ENCODE results near the gene PDCD1. TPM values are rescaled to one million over a fixed set of nuclear protein-coding genes. Genes with fewer than 3 reads are reported as not detected.

Gene PDCD1
- polyA plus RNA-seq, 1 donor (not counting 4 experiments of a cell fraction or from before 2014, with no cell fraction given), result not detected

- no peak overlapping the region for H3K4me3 ChIP-seq (ENCODE audit: control insufficient read depth in 2 of 3, extremely low read depth in 1 of 3, insufficient read depth in 2 of 3, low read depth in 1 of 3, low read length in 3 of 3)
- dilution Hi-C loops (cut with MboI; ENCODE audit: extremely low pct_ligation_motif_present, low sequenced_read_pairs), result no loop called here
- DNase-seq (ENCODE audit: low read depth, low spot score) (no peak), FAIRE-seq (no peak)
- H3K9me3 ChIP-seq (ENCODE audit: control insufficient read depth, low read depth, low read length), result no peaks in the 10 kb centered on the region
- H3K4me2 ChIP-seq (ENCODE audit: control insufficient read depth, extremely low read depth, insufficient read depth, low read depth, low read length), result no peak overlapping the region
- H3K9me1 ChIP-seq (ENCODE audit: control insufficient read depth, extremely low read depth, insufficient read depth, low read length), result no peaks in the 10 kb centered on the region
- peaks cover 5% of the 10 kb centered on the region for H3K4me1 ChIP-seq (ENCODE audit: control insufficient read depth, extremely low read depth, insufficient read depth, low read length)
- TF ChIP-seq EZH2 (IDR thresholded peaks at IDR 0.05; ENCODE audit: low read length), result no peak
- H4K20me1 ChIP-seq (ENCODE audit: control insufficient read depth, extremely low read depth, insufficient read depth, low read length), result peaks cover 4% of the 10 kb centered on the region
- H3K79me2 ChIP-seq (ENCODE audit: control insufficient read depth, insufficient read depth, low read length), result no peaks in the 10 kb centered on the region
- no peak overlapping the region for H3K9ac ChIP-seq (ENCODE audit: control insufficient read depth, extremely low read depth, insufficient read depth, low read length)
- peaks cover 71% of the 10 kb centered on the region for H3K27me3 ChIP-seq (ENCODE audit: control insufficient read depth, extremely low read depth, insufficient read depth, low read length)
- no peak overlapping the region for H3K27ac ChIP-seq (ENCODE audit: control insufficient read depth, insufficient read depth, low read length)
- H3K36me3 ChIP-seq (ENCODE audit: control insufficient read depth in 2 of 2, extremely low read depth in 1 of 2, insufficient read depth in 2 of 2, low read length in 2 of 2), result no peaks in the 10 kb centered on the region
- no peak overlapping the region for H2AFZ ChIP-seq (ENCODE audit: control insufficient read depth, low read length)
These were observed 5.6 kb upstream of the PDCD1 start for GRCh38 chr2:241864168-241864849.

- Histone ChIP-seq H3K9ac (ENCODE audit: control insufficient read depth, extremely low read depth, insufficient read depth, low read length) (no peak overlapping the region), H3K9me1 (ENCODE audit: control insufficient read depth, extremely low read depth, insufficient read depth, low read length) (no peaks in the 10 kb centered on the region), H2AFZ (ENCODE audit: control insufficient read depth, low read length) (no peak overlapping the region), H3K27ac (ENCODE audit: control insufficient read depth, insufficient read depth, low read length) (no peak overlapping the region), H3K79me2 (ENCODE audit: control insufficient read depth, insufficient read depth, low read length) (no peaks in the 10 kb centered on the region), H3K9me3 (ENCODE audit: control insufficient read depth, low read depth, low read length) (no peaks in the 10 kb centered on the region), H4K20me1 (ENCODE audit: control insufficient read depth, extremely low read depth, insufficient read depth, low read length) (peaks cover 4% of the 10 kb centered on the region), H3K4me2 (ENCODE audit: control insufficient read depth, extremely low read depth, insufficient read depth, low read depth, low read length) (no peak overlapping the region), H3K36me3 (ENCODE audit: control insufficient read depth in 2 of 2, extremely low read depth in 1 of 2, insufficient read depth in 2 of 2, low read length in 2 of 2) (no peaks in the 10 kb centered on the region), H3K4me1 (ENCODE audit: control insufficient read depth, extremely low read depth, insufficient read depth, low read length) (peaks cover 5% of the 10 kb centered on the region), H3K27me3 (ENCODE audit: control insufficient read depth, extremely low read depth, insufficient read depth, low read length) (peaks cover 70% of the 10 kb centered on the region), H3K4me3 (ENCODE audit: control insufficient read depth in 2 of 3, extremely low read depth in 1 of 3, insufficient read depth in 2 of 3, low read depth in 1 of 3, low read length in 3 of 3) (no peak overlapping the region)
- FAIRE-seq (no peak), DNase-seq (ENCODE audit: low read depth, low spot score) (no peak)
- dilution Hi-C loops (cut with MboI; ENCODE audit: extremely low pct_ligation_motif_present, low sequenced_read_pairs), result no loop called here
- TF ChIP-seq EZH2 (IDR thresholded peaks at IDR 0.05; ENCODE audit: low read length), result no peak
- TF ChIP-seq CTCF (optimal IDR thresholded peaks at IDR 0.05 in 1 of 3, IDR thresholded peaks at IDR 0.05 in 1 of 3, conservative IDR thresholded peaks at IDR 0.05 in 1 of 3; ENCODE audit: extremely low read depth in 1 of 3, insufficient read depth in 2 of 3, low read length in 3 of 3), result no peak
These were observed 4.9 kb upstream of the PDCD1 start for GRCh38 chr2:241863536-241863954.

All from keratinocyte (primary cell).